ENCODE data around the gene GLI3. TPM values are rescaled to one million over a fixed set of nuclear protein-coding genes. Genes with fewer than 3 reads are reported as not detected.

The GLI3 gene
- total RNA-seq, 2 experiments from 2014 or later = 0.24 to 0.32 TPM

DNA sequence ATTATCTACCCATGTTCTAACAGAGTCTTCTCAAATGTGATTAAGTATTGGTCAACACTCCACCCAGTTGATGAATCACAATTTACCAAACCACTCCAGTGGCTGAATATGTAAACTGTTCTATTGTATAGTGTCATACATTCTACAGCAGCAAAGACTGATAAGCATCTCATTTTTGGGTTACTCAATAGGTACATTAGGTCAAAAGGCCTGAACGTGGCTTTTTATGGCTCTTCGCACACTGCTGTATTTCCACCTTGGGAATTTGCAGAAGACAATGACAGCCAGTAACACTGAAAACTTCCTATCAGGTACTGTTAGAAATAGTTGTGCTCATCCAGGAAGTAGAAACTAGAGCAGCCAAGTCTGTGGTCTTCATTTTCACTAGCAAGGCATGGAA lies 166.9 kb downstream of the GLI3 start:
- no peak for DNase-seq
- Mint-ChIP-seq H3K9me3 (no peaks in the 10 kb centered on the region), H3K27me3 (ENCODE audit: low read depth) (no peaks in the 10 kb centered on the region), H3K4me3 (no peak overlapping the region), H3K4me1 (ENCODE audit: low read depth) (no peaks in the 10 kb centered on the region), H3K36me3 (ENCODE audit: low read depth) (no peaks in the 10 kb centered on the region), H3K27ac (no peak overlapping the region)
- CTCF ChIA-PET = no interaction called here
- intact Hi-C loops (cut with micrococcal nuclease) = no loop called here

DNA sequence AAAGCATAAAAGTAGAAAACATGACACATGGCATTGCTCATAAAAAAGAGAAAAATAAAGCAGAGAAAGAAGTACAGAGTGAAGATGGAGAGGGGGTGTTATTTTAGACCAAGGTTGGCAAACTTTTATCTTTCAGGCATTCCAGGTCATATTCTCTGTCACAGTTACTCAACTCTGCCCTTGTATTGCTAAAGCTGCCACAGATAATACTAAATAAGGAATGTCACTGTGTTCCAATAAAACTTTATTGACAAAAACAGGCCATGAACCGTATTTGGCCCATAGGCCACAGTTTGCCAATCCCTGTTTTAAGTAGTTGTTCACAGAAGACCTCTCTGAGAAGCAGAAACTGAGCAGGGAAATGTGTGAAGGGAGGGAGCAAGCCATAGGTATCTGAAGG lies 167.4 kb downstream of the GLI3 start:
- no peak for DNase-seq
- no peaks in the 10 kb centered on the region for H3K9me3 Mint-ChIP-seq
- peaks cover 2% of the 10 kb centered on the region for H3K27me3 Mint-ChIP-seq (ENCODE audit: low read depth)
- CTCF ChIA-PET = no interaction called here
- intact Hi-C loops (cut with micrococcal nuclease) = no loop called here
- H3K36me3 Mint-ChIP-seq (ENCODE audit: low read depth) = no peaks in the 10 kb centered on the region
- H3K4me3 Mint-ChIP-seq = no peak overlapping the region
- no peaks in the 10 kb centered on the region for H3K4me1 Mint-ChIP-seq (ENCODE audit: low read depth)
- H3K27ac Mint-ChIP-seq = no peak overlapping the region

DNA sequence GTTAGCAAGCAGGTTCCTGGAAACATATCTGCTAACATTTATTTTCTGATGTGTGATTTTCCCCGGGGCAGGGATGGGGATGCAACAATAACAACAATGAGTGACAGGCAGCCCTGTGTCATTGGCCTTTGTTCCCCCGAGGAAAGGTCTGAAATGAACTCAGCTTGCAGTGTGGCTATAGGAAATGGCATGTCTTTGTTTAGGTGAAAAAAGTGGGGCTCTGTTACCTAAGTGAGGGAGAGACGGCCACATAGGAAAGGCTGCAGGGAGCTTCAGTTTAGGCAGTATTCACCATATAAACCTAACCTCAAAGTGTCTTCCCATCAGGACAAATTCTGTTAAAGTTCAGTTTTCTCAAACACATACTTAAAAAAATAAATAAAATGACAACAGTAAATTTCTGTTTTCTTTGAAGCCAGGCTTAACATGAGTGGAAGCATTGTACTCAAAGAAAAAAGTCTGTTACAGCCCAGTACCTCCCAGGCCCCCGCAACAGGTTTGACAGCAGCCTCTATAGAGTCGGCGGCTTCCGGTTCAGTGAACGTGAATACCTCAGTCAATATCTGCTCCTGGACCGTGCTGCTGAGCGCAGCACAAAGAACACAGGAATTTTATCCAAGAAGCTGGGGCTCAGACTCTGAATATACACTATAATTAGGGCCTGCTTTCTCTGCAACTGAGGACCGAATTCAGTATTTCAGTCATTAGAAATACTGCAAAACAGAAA lies 168.3 kb downstream of the GLI3 start:
- DNase-seq = no peak
- intact Hi-C loops (cut with micrococcal nuclease) = no loop called here
- H3K4me1 Mint-ChIP-seq (ENCODE audit: low read depth) = no peaks in the 10 kb centered on the region
- CTCF ChIA-PET = no interaction called here
- peaks cover 4% of the 10 kb centered on the region for H3K27me3 Mint-ChIP-seq (ENCODE audit: low read depth)
- H3K4me3 Mint-ChIP-seq = no peak overlapping the region
- no peaks in the 10 kb centered on the region for H3K9me3 Mint-ChIP-seq
- no peak overlapping the region for H3K27ac Mint-ChIP-seq
- H3K36me3 Mint-ChIP-seq (ENCODE audit: low read depth) = no peaks in the 10 kb centered on the region

DNA sequence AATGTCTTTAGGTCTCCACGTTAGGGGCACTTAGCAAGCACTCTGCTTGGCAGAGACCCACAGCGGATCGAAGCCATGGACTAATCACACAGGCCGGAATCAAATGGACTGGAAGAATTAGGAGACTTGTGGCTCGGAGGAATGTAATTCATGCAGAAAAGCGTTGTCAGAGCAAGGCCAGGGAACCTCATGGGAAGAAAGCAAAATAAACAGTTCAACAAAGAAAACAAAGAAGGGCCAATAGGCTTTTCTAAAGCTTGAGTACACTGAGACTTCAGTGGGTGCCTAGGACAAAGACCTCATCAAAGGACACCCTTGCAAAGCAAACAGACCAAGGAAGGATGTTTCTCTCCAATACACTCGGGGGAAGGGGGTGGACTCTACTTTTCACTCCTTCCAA lies 171.1 kb downstream of the GLI3 start:
- DNase-seq = no peak
- intact Hi-C loops (cut with micrococcal nuclease) = no loop called here
- H3K27ac Mint-ChIP-seq = no peak overlapping the region
- H3K4me1 Mint-ChIP-seq (ENCODE audit: low read depth) = no peaks in the 10 kb centered on the region
- CTCF ChIA-PET = interaction anchor here (1.3 kb wide), 1 partner anchor 86 kb away, joined by 3 read pairs; no protein-coding TSS in a partner anchor
- H3K9me3 Mint-ChIP-seq = no peaks in the 10 kb centered on the region
- peaks cover 6% of the 10 kb centered on the region for H3K27me3 Mint-ChIP-seq (ENCODE audit: low read depth)
- H3K4me3 Mint-ChIP-seq = no peak overlapping the region
- no peaks in the 10 kb centered on the region for H3K36me3 Mint-ChIP-seq (ENCODE audit: low read depth)

DNA sequence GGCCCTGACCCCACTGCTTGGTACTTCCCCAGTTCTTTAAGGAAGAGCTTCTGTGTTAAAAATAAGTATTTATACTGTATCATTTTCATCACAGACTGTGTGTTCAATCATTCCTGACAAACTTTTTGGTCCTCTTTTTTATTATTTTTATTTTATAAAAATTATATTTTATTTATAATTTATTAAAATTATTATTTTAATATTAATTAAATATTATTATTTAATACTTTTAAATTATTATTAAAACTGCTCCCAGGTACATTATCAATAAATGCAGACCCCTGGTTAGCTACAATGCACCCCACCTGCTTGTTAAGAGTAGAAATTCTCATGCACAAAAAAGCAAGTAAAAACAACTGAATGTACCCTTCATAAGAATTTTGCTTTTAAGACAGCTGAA lies 172.0 kb downstream of the GLI3 start:
- DNase-seq = no peak
- peaks cover 6% of the 10 kb centered on the region for H3K27me3 Mint-ChIP-seq (ENCODE audit: low read depth)

DNA sequence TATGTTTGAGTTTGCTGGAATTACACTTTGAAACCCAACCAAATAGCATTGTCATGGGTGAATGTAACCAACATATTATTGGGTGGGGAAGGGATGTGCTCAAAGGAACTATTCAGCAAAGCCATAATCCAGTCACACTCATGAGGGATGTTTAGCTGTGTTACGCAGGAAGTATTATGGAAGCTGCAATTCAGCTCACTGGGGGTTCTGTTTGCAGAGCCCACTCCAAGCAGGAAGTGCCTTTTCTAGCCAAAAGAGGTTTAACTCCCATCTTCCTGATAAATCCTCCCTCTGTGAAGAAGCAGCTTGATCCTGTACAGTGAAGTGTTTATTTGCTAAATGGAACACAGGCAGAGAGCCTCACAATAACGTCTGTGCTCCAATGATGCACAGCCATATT lies 172.5 kb downstream of the GLI3 start:
- no peak for DNase-seq
- H3K4me3 Mint-ChIP-seq = no peak overlapping the region
- intact Hi-C loops (cut with micrococcal nuclease) = no loop called here
- no peaks in the 10 kb centered on the region for H3K36me3 Mint-ChIP-seq (ENCODE audit: low read depth)
- H3K27me3 Mint-ChIP-seq (ENCODE audit: low read depth) = peaks cover 6% of the 10 kb centered on the region
- no peaks in the 10 kb centered on the region for H3K9me3 Mint-ChIP-seq
- H3K4me1 Mint-ChIP-seq (ENCODE audit: low read depth) = no peaks in the 10 kb centered on the region
- H3K27ac Mint-ChIP-seq = no peak overlapping the region
- CTCF ChIA-PET = no interaction called here

More for the DNA sequence above, 172.0 kb downstream of the GLI3 start:
- Mint-ChIP-seq H3K9me3 (no peaks in the 10 kb centered on the region), H3K4me1 (ENCODE audit: low read depth) (no peaks in the 10 kb centered on the region), H3K27ac (no peak overlapping the region), H3K4me3 (no peak overlapping the region), H3K36me3 (ENCODE audit: low read depth) (no peaks in the 10 kb centered on the region)
- intact Hi-C loops (cut with micrococcal nuclease) = no loop called here
- CTCF ChIA-PET = no interaction called here

DNA sequence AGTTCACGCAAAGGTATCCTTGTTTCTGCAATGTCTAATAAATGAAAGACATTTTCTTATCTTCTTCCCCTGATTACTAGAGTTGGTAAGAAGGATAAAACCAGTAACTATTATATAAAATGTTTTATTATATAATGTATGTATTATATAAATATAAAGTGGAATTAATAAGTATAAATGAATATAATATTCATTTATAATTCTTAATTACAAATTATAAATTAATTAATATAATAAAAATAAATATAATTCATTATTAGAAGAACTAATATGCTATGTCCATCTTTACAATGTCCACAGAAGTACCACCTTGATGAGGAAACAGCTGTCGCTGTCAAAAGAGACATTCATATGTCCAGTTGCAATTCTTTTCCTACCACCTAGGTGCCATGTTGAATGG lies 177.7 kb downstream of the GLI3 start:
- H3K4me3 Mint-ChIP-seq = no peak overlapping the region
- H3K9me3 Mint-ChIP-seq = no peaks in the 10 kb centered on the region
- intact Hi-C loops (cut with micrococcal nuclease) = no loop called here
- no peak overlapping the region for H3K27ac Mint-ChIP-seq
- no peaks in the 10 kb centered on the region for H3K36me3 Mint-ChIP-seq (ENCODE audit: low read depth)
- peaks cover 3% of the 10 kb centered on the region for H3K27me3 Mint-ChIP-seq (ENCODE audit: low read depth)
- no peaks in the 10 kb centered on the region for H3K4me1 Mint-ChIP-seq (ENCODE audit: low read depth)
- DNase-seq = no peak
- CTCF ChIA-PET = interaction anchor here (1.4 kb wide), 1 partner anchor 45 kb away, joined by 3 read pairs; no protein-coding TSS in a partner anchor

DNA sequence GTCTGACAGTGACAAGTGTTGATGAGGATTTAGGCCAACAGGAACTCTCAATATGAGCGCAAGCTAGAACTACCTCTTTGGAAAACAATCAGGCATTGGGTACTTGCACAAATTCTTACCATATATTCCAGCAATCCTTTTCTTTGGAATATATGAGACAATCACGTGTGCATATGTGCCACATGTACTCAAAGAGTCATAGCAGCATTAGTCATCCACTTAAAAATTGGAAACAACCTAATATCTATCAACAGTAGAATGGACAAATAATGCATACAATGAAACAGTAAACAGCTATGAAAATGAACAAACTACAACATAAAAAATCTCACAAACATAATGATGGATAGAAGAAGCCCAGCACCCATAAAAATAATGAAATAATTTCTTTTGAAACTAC lies 179.7 kb downstream of the GLI3 start:
- CTCF ChIA-PET = no interaction called here
- Mint-ChIP-seq H3K9me3 (no peaks in the 10 kb centered on the region), H3K27me3 (ENCODE audit: low read depth) (peaks cover 3% of the 10 kb centered on the region), H3K36me3 (ENCODE audit: low read depth) (no peaks in the 10 kb centered on the region), H3K4me1 (ENCODE audit: low read depth) (no peaks in the 10 kb centered on the region), H3K27ac (no peak overlapping the region), H3K4me3 (no peak overlapping the region)
- intact Hi-C loops (cut with micrococcal nuclease) = no loop called here
- DNase-seq = no peak

DNA sequence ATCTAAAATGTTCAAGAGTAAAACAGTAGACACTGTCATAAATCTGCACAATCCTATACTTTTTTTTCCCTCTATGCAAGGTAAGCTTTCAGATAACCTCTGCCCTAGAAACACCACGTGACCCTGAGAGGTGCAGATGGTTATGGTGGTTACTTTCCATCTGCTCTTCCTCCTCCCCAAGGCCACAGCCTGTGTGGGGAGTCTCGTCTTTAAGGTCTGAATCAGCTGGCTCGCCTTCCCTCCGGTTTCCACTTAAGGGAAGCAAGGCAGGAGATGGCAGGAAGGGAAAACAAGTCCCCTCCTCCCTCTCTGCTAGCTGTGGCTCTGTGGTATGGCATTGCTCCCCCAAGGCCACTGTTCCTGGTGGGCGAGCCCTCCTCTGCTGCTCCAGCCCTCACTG lies 181.8 kb downstream of the GLI3 start:
- CTCF ChIA-PET = no interaction called here

DNA sequence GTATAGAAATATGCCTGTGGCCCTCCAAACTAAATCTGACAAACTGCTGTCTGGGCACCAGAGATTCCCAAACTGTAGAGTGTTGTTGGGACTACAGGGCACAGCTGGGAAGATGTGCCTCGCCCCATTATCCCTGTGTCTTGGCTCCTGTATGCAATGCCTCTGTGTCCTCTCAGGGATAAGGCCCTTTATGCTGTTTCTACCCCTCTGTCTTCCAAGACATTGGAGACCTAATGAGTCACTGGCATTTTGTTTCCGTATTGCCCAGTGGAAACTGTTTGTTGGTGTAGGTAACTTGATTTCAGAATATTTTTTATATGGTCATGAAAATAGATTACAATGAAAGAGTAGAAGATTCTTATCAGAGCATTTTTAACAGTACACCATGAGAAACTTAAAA lies 183.2 kb downstream of the GLI3 start:
- CTCF ChIA-PET = no interaction called here
- Mint-ChIP-seq H3K27me3 (ENCODE audit: low read depth) (peaks cover 5% of the 10 kb centered on the region), H3K27ac (no peak overlapping the region), H3K36me3 (ENCODE audit: low read depth) (no peaks in the 10 kb centered on the region), H3K4me3 (no peak overlapping the region), H3K4me1 (ENCODE audit: low read depth) (no peaks in the 10 kb centered on the region), H3K9me3 (no peaks in the 10 kb centered on the region)
- intact Hi-C loops (cut with micrococcal nuclease) = no loop called here
- DNase-seq = no peak

More for the DNA sequence above, 181.8 kb downstream of the GLI3 start:
- no peaks in the 10 kb centered on the region for H3K4me1 Mint-ChIP-seq (ENCODE audit: low read depth)
- peaks cover 3% of the 10 kb centered on the region for H3K27me3 Mint-ChIP-seq (ENCODE audit: low read depth)
- DNase-seq = no peak
- H3K27ac Mint-ChIP-seq = no peak overlapping the region
- intact Hi-C loops (cut with micrococcal nuclease) = no loop called here
- no peak overlapping the region for H3K4me3 Mint-ChIP-seq
- H3K9me3 Mint-ChIP-seq = no peaks in the 10 kb centered on the region
- H3K36me3 Mint-ChIP-seq (ENCODE audit: low read depth) = no peaks in the 10 kb centered on the region

DNA sequence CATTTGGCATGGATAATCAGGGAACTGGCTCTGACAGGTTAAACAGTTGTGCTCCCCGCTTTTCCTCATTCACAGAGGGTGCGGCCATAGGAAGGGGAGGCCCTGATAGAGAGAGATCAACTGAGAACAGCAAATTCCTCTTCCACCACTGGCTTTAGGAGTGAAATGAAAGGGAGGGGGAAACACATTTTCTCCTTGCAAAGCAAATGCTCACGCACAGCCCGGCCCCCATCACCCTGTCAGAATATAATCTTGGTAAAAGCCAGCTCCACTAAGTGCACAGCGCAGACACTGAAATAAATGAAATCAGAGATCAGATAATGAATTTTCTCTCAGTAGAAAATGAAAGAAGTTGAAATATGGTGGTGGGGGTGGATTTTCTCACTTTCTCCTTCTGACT lies 187.2 kb downstream of the GLI3 start:
- no peaks in the 10 kb centered on the region for H3K4me1 Mint-ChIP-seq (ENCODE audit: low read depth)
- H3K27ac Mint-ChIP-seq = no peak overlapping the region
- no peak overlapping the region for H3K4me3 Mint-ChIP-seq
- intact Hi-C loops (cut with micrococcal nuclease) = no loop called here
- H3K27me3 Mint-ChIP-seq (ENCODE audit: low read depth) = peaks cover 8% of the 10 kb centered on the region
- CTCF ChIA-PET = interaction anchor here (0.7 kb wide), 1 partner anchor 497 kb away, joined by 3 read pairs; no protein-coding TSS in a partner anchor
- DNase-seq = no peak
- H3K36me3 Mint-ChIP-seq (ENCODE audit: low read depth) = no peaks in the 10 kb centered on the region
- H3K9me3 Mint-ChIP-seq = no peaks in the 10 kb centered on the region

DNA sequence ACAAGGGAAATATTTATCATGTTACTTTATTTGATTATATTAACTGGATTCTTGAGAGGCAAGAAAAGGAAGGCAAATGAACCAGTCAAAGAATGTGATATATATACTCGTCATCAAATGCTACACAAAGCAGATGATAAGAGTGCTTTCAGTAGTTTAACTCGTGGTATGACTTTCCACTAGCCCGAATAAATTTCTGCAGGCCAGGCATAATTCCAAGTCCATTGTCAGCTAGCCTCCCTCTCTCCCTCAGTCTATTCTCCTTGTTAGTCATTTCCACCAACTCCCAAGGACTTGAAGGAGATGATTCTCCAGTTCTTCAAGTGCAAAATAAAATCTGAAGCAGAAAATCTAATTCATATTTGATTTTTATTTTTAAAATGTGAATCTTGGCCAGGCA lies 190.5 kb downstream of the GLI3 start:
- intact Hi-C loops (cut with micrococcal nuclease) = no loop called here
- peaks cover 4% of the 10 kb centered on the region for H3K27me3 Mint-ChIP-seq (ENCODE audit: low read depth)
- H3K36me3 Mint-ChIP-seq (ENCODE audit: low read depth) = no peaks in the 10 kb centered on the region
- no peak overlapping the region for H3K4me3 Mint-ChIP-seq
- H3K9me3 Mint-ChIP-seq = no peaks in the 10 kb centered on the region
- H3K4me1 Mint-ChIP-seq (ENCODE audit: low read depth) = no peaks in the 10 kb centered on the region
- CTCF ChIA-PET = no interaction called here
- no peak for DNase-seq
- no peak overlapping the region for H3K27ac Mint-ChIP-seq

DNA sequence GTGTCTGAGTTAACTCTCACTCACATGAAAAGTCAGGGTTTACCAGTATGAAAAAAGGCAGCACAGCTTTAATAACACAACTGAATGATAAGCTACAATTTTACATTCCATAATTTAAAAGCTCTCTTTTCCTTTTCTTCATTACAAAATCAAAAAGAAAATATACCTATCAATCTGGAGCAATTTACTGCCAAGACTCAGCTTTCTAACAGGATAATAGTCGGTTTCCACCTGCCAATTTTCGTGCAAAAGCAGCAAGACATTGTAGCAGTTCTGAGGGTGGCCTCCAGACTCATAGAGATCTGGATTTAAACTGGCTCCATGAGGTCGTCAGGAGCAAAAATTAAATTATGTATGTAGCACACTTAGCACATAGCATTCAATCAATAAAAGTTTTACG lies 191.0 kb downstream of the GLI3 start:
- no peaks in the 10 kb centered on the region for H3K9me3 Mint-ChIP-seq
- CTCF ChIA-PET = no interaction called here
- H3K36me3 Mint-ChIP-seq (ENCODE audit: low read depth) = no peaks in the 10 kb centered on the region
- intact Hi-C loops (cut with micrococcal nuclease) = no loop called here
- DNase-seq = no peak
- no peak overlapping the region for H3K27ac Mint-ChIP-seq
- no peak overlapping the region for H3K4me3 Mint-ChIP-seq
- H3K27me3 Mint-ChIP-seq (ENCODE audit: low read depth) = peaks cover 4% of the 10 kb centered on the region
- H3K4me1 Mint-ChIP-seq (ENCODE audit: low read depth) = no peaks in the 10 kb centered on the region
